ENCODE measurements around the gene CFAP141.

The CFAP141 gene

GRCh38 chr1:154206196-154206595, at the start of gene CFAP141:
Gene CFAP141, minus strand, starts transcription at chr1:154206333. Its CDS starts 26 bp downstream, at chr1:154206307.
- H3K36me3 ChIP-seq: peaks cover 61% of the 10 kb centered on the region
- H3K27ac ChIP-seq: no peak within 1 kb of the TSS
- DNase-seq: no peak
- no peaks in the 10 kb centered on the region for H3K9me3 ChIP-seq (ENCODE audit: severe bottlenecking)
- H3K4me3 ChIP-seq (ENCODE audit: low read depth, low read length): no peak within 1 kb of the TSS
- H3K27me3 ChIP-seq (ENCODE audit: insufficient read depth, low read depth, severe bottlenecking): no peaks in the 10 kb centered on the region
- TF ChIP-seq CTCF (IDR thresholded peaks at IDR 0.05; ENCODE audit: low read depth, low read length): no peak

GRCh38 chr1:154253671-154254070, 47.5 kb upstream of the CFAP141 start:
- H3K4me3 ChIP-seq (ENCODE audit: low read depth, low read length): no peak overlapping the region
- H3K27me3 ChIP-seq (ENCODE audit: insufficient read depth, low read depth, severe bottlenecking): no peaks in the 10 kb centered on the region
- no peak for TF ChIP-seq CTCF (IDR thresholded peaks at IDR 0.05; ENCODE audit: low read depth, low read length)
- no peak for DNase-seq
- H3K9me3 ChIP-seq (ENCODE audit: severe bottlenecking): no peaks in the 10 kb centered on the region
- H3K27ac ChIP-seq: no peak overlapping the region
- H3K36me3 ChIP-seq: peaks cover 100% of the 10 kb centered on the region

- no peaks in the 10 kb centered on the region for H3K27me3 ChIP-seq (ENCODE audit: insufficient read depth, low read depth, severe bottlenecking)
- DNase-seq: no peak
- TF ChIP-seq CTCF (IDR thresholded peaks at IDR 0.05; ENCODE audit: low read depth, low read length): no peak
- no peaks in the 10 kb centered on the region for H3K9me3 ChIP-seq (ENCODE audit: severe bottlenecking)
- no peak overlapping the region for H3K27ac ChIP-seq
- H3K36me3 ChIP-seq: peaks cover 98% of the 10 kb centered on the region
- H3K4me3 ChIP-seq (ENCODE audit: low read depth, low read length): no peak overlapping the region
Measured at GRCh38 chr1:154241703-154242351, 35.7 kb upstream of the CFAP141 start.

GRCh38 chr1:154240294-154240833, 34.2 kb upstream of the CFAP141 start:
- Histone ChIP-seq H3K4me3 (ENCODE audit: low read depth, low read length) (no peak overlapping the region), H3K9me3 (ENCODE audit: severe bottlenecking) (no peaks in the 10 kb centered on the region), H3K27ac (no peak overlapping the region), H3K27me3 (ENCODE audit: insufficient read depth, low read depth, severe bottlenecking) (no peaks in the 10 kb centered on the region), H3K36me3 (peaks cover 98% of the 10 kb centered on the region)
- TF ChIP-seq CTCF (IDR thresholded peaks at IDR 0.05; ENCODE audit: low read depth, low read length): no peak
- no peak for DNase-seq

- Histone ChIP-seq H3K4me3 (ENCODE audit: low read depth, low read length) (no peak overlapping the region), H3K27ac (no peak overlapping the region), H3K9me3 (ENCODE audit: severe bottlenecking) (no peaks in the 10 kb centered on the region), H3K36me3 (peaks cover 98% of the 10 kb centered on the region), H3K27me3 (ENCODE audit: insufficient read depth, low read depth, severe bottlenecking) (no peaks in the 10 kb centered on the region)
- TF ChIP-seq CTCF (IDR thresholded peaks at IDR 0.05; ENCODE audit: low read depth, low read length): no peak
- no peak for DNase-seq
Measured at GRCh38 chr1:154239491-154239890, 33.4 kb upstream of the CFAP141 start.

All from WERI-Rb-1 (cell line).